Hepatocyte (in vitro differentiated cells): ENCODE data around the gene VWA8.

ENCODE experiments used
- CTCF ChIP-seq: fragments of 200-600 bp; sonication (generic); IDR thresholded peaks from 2 replicates; pipeline ENCODE4 v1.5.1; 2016; ENCODE audit warnings: antibody characterized with exemption, mild to moderate bottlenecking; ENCODE audit not compliant: poor library complexity
- EZH2 ChIP-seq: fragments of 200-600 bp; sonication (generic); IDR thresholded peaks from 2 replicates; pipeline ENCODE4 v1.6.1; 2016; ENCODE audit warnings: antibody characterized with exemption, mild to moderate bottlenecking, borderline replicate concordance
- EZH2phosphoT487 ChIP-seq: fragments of 200-600 bp; sonication (generic); IDR thresholded peaks from one replicate; pipeline ENCODE4 v1.6.1; 2018; ENCODE audit warnings: antibody characterized with exemption, mild to moderate bottlenecking, low read depth, moderate library complexity; ENCODE audit not compliant: unreplicated experiment, severe bottlenecking

- TF ChIP-seq CTCF: no peak
- no peak for TF ChIP-seq EZH2phosphoT487
- TF ChIP-seq EZH2: no peak
Observed at GRCh38 chr13:41590643-41591042, 370.3 kb downstream of the VWA8 start.
